Caco-2 (cell line): Measurements from ENCODE around the gene NCAPD3. TPM values are rescaled to one million over a fixed set of nuclear protein-coding genes. Genes with fewer than 3 reads are reported as not detected.

Experiments
- BruUV-seq: library from RNA; stranded (reverse); fragments of 400-500 nt; replicated peaks from 2 replicates; lab custom pipeline; 2021; lab: Mats Ljungman, UMichigan
- CTCF ChIA-PET: fragments of 300-600 bp; sonication (Branson Sonifier 250); formaldehyde crosslinking; loops from one replicate; lab custom pipeline; 2022; ENCODE audit warnings: antibody characterized with exemption; lab: Charles Lee
- POLR2A ChIA-PET: fragments of 300-600 bp; sonication (Branson Sonifier 250); formaldehyde crosslinking; loops from one replicate; lab custom pipeline; 2022; ENCODE audit warnings: antibody characterized with exemption; lab: Charles Lee
- DNase-seq, 2 experiments: peaks; one replicate each; pipeline versions ENCODE4 v3.0.0 to v3.0.0-alpha.2; 2020 to 2022
- H3K27me3 ChIP-seq: replicated peaks from 2 replicates; pipeline ENCODE4 v1.6.0; 2011; ENCODE audit warnings: low read length; ENCODE audit not compliant: control insufficient read depth, insufficient read depth
- H3K36me3 ChIP-seq: 2 replicates; pipeline ENCODE4 v1.5.1; 2011; ENCODE audit warnings: low read length; ENCODE audit not compliant: control insufficient read depth, insufficient read depth
- H3K4me1 ChIP-seq: fragments of 250-450 bp; sonication (Bioruptor Pico); 2 replicates; pipeline ENCODE4 v1.5.1; 2020; ENCODE audit warnings: mild to moderate bottlenecking
- H3K4me3 ChIP-seq: 2 replicates; pipeline ENCODE4 v1.5.1; 2011; ENCODE audit warnings: low read depth, mild to moderate bottlenecking, control low read depth, low read length
- H3K9me3 ChIP-seq: fragments of 250-450 bp; sonication (Bioruptor Pico); 2 replicates; pipeline ENCODE4 v1.5.1; 2020; ENCODE audit warnings: mild to moderate bottlenecking, moderate library complexity
- H3K27ac Mint-ChIP-seq: one replicate; pipeline ENCODE4 v1.8.0; 2022; ENCODE audit warnings: mixed read lengths; ENCODE audit not compliant: unreplicated experiment
- H3K27me3 Mint-ChIP-seq: one replicate; pipeline ENCODE4 v1.8.0; 2022; ENCODE audit warnings: mixed read lengths; ENCODE audit not compliant: insufficient read depth, unreplicated experiment
- H3K36me3 Mint-ChIP-seq: one replicate; pipeline ENCODE4 v1.8.0; 2022; ENCODE audit warnings: mild to moderate bottlenecking, mixed read lengths; ENCODE audit not compliant: insufficient read depth, unreplicated experiment
- H3K4me1 Mint-ChIP-seq: one replicate; pipeline ENCODE4 v1.8.0; 2022; ENCODE audit warnings: low read depth, mixed read lengths; ENCODE audit not compliant: unreplicated experiment
- H3K4me3 Mint-ChIP-seq: one replicate; pipeline ENCODE4 v1.8.0; 2022; ENCODE audit warnings: mild to moderate bottlenecking, moderate library complexity, mixed read lengths; ENCODE audit not compliant: unreplicated experiment
- H3K9me3 Mint-ChIP-seq: one replicate; pipeline ENCODE4 v1.8.0; 2022; ENCODE audit warnings: mixed read lengths; ENCODE audit not compliant: unreplicated experiment
- intact Hi-C: fragments of 100-400 bp; cut with micrococcal nuclease; formaldehyde crosslinking; loops from one replicate; pipeline ENCODE4 v1.10.0; 2022; ENCODE audit not compliant: unreplicated experiment
- total RNA-seq: library from RNA; stranded (reverse); gene quantifications from 2 replicates; pipeline ENCODE4 v1.2.3, GENCODE V29; 2022
- TF ChIP-seq, protein P1 (sequence below), 2 experiments: fragments of 200-600 bp in 1 of 2; IDR thresholded peaks; 1 replicate in 1 of 2; 2 replicates in 1 of 2; pipeline versions ENCODE4 v1.5.1 to v1.8.0; 2011 to 2022; ENCODE audit warnings: antibody characterized with exemption in 1 of 2, control low read depth in 1 of 2, inconsistent platforms in 1 of 2, low read depth in 1 of 2, low read length in 1 of 2, mild to moderate bottlenecking in 1 of 2, moderate library complexity in 1 of 2; ENCODE audit not compliant: insufficient read depth in 1 of 2, severe bottlenecking in 1 of 2, unreplicated experiment in 1 of 2

NCAPD3 gene
- total RNA-seq, 1 experiment from 2014 or later, result 108 TPM

DNA sequence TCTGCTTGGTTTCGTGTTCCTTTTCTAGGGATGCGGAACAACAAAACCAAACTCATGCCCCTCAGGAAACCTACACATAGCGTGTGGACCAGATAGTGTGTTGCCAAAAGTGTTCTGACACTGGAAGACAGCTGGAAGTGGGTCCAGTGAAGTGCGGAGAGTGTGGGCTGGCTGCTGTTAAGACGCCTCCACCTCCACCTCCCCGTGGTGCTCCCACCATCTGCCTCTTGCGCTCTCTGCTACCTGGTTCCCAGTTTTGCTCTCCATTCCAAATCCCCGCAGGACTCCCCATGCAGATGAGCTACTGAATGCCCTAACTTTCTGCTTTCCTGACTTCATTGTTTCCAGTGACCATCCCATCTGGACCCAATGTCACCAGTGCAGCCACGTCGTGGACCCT, 51.8 kb downstream of the NCAPD3 start:
- H3K27me3 ChIP-seq, result no peaks in the 10 kb centered on the region
- peaks cover 9% of the 10 kb centered on the region for H3K36me3 ChIP-seq
- POLR2A ChIA-PET, result no interaction called here
- peaks cover 95% of the 10 kb centered on the region for H3K36me3 Mint-ChIP-seq
- H3K27ac Mint-ChIP-seq, result no peak overlapping the region
- H3K4me3 Mint-ChIP-seq, result no peak overlapping the region
- BruUV-seq, result no TSS peak
- CTCF ChIA-PET, result no interaction called here
- no peak for DNase-seq
- no peaks in the 10 kb centered on the region for H3K27me3 Mint-ChIP-seq
- TF ChIP-seq, protein P1, sequence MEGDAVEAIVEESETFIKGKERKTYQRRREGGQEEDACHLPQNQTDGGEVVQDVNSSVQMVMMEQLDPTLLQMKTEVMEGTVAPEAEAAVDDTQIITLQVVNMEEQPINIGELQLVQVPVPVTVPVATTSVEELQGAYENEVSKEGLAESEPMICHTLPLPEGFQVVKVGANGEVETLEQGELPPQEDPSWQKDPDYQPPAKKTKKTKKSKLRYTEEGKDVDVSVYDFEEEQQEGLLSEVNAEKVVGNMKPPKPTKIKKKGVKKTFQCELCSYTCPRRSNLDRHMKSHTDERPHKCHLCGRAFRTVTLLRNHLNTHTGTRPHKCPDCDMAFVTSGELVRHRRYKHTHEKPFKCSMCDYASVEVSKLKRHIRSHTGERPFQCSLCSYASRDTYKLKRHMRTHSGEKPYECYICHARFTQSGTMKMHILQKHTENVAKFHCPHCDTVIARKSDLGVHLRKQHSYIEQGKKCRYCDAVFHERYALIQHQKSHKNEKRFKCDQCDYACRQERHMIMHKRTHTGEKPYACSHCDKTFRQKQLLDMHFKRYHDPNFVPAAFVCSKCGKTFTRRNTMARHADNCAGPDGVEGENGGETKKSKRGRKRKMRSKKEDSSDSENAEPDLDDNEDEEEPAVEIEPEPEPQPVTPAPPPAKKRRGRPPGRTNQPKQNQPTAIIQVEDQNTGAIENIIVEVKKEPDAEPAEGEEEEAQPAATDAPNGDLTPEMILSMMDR (IDR thresholded peaks at IDR 0.05; ENCODE audit: insufficient read depth in 1 of 2, low read depth in 1 of 2, low read length in 1 of 2, severe bottlenecking in 1 of 2, unreplicated experiment in 1 of 2), result no peak
- H3K4me3 ChIP-seq, result no peak overlapping the region
- H3K9me3 Mint-ChIP-seq, result no peaks in the 10 kb centered on the region
- no peaks in the 10 kb centered on the region for H3K9me3 ChIP-seq
- H3K4me1 Mint-ChIP-seq, result no peaks in the 10 kb centered on the region
- no peaks in the 10 kb centered on the region for H3K4me1 ChIP-seq
- intact Hi-C loops, result no loop called here

DNA sequence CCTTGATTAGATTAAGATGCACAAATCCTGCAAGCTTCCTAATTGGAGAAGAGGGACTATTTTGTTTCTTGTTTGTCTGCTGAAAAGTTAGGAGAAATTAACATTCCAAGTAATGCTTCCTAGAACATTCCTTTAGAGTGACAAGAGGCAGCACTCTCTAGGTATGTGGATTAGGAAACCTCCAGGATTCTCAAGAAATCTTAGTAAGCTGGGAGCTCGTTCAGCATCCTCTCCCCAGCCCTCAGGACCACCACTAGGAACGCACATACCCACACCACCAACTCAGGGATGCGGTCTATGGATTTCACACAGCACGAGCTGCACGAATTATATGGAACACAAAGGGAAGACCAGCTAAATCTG, 52.9 kb downstream of the NCAPD3 start:
- DNase-seq, result no peak
- Mint-ChIP-seq H3K27me3 (no peaks in the 10 kb centered on the region), H3K27ac (no peak overlapping the region), H3K4me3 (no peak overlapping the region), H3K36me3 (peaks cover 84% of the 10 kb centered on the region), H3K9me3 (no peaks in the 10 kb centered on the region), H3K4me1 (no peaks in the 10 kb centered on the region)
- ChIA-PET CTCF (no interaction called here), POLR2A (no interaction called here)
- Histone ChIP-seq H3K4me1 (no peaks in the 10 kb centered on the region), H3K4me3 (no peak overlapping the region), H3K9me3 (no peaks in the 10 kb centered on the region), H3K27me3 (no peaks in the 10 kb centered on the region), H3K36me3 (peaks cover 8% of the 10 kb centered on the region)
- TF ChIP-seq, protein P1 (IDR thresholded peaks at IDR 0.05; ENCODE audit: insufficient read depth in 1 of 2, low read depth in 1 of 2, low read length in 1 of 2, severe bottlenecking in 1 of 2, unreplicated experiment in 1 of 2), result no peak
- intact Hi-C loops, result no loop called here
- no TSS peak for BruUV-seq

DNA sequence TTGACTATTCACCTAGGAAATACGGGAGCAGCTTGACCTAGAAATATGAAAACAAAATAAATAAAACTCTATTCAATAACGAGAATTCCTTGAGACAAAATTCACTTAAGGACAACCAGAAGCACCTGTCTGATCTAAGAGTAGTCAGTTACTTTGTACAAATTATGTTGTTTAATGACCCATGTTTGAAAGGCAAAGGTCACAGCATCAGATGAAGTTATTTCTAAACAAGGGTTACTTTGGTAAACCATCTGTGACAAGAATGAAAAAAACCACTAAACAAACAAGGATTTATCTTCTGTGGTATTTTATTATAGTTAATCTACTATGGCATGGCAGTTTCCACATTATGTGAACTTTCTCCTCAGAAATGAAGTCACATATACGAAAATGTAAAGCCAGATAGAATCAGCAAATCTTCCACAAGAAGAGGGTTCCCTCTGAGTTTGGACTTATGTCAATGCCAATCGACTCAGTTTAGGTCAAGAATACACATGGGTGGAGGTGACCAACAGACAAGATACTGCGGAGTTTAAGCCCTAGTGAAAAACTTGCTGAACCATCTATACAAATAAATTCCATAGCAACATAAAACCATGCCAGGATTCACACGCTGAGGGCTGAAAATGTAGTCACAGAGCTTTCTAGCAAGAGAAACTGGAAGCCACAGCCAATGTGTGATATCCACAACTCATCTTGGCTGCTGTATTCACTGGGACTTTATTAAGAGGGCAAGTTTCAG, 53.4 kb downstream of the NCAPD3 start:
- no peaks in the 10 kb centered on the region for H3K27me3 Mint-ChIP-seq
- Histone ChIP-seq H3K4me3 (no peak overlapping the region), H3K36me3 (peaks cover 10% of the 10 kb centered on the region), H3K4me1 (no peaks in the 10 kb centered on the region), H3K27me3 (no peaks in the 10 kb centered on the region), H3K9me3 (no peaks in the 10 kb centered on the region)
- no peak overlapping the region for H3K27ac Mint-ChIP-seq
- DNase-seq, result no peak
- intact Hi-C loops, result no loop called here
- peaks cover 84% of the 10 kb centered on the region for H3K36me3 Mint-ChIP-seq
- no peaks in the 10 kb centered on the region for H3K4me1 Mint-ChIP-seq
- ChIA-PET POLR2A (no interaction called here), CTCF (no interaction called here)
- TF ChIP-seq, protein P1 (IDR thresholded peaks at IDR 0.05; ENCODE audit: insufficient read depth in 1 of 2, low read depth in 1 of 2, low read length in 1 of 2, severe bottlenecking in 1 of 2, unreplicated experiment in 1 of 2), result no peak
- H3K9me3 Mint-ChIP-seq, result no peaks in the 10 kb centered on the region
- no TSS peak for BruUV-seq
- no peak overlapping the region for H3K4me3 Mint-ChIP-seq
